ENCODE results near the gene VASP. TPM values are rescaled to one million over a fixed set of nuclear protein-coding genes. Genes with fewer than 3 reads are reported as not detected.

Gene VASP
- total RNA-seq, 1 experiment from 2014 or later = 144 TPM

DNA sequence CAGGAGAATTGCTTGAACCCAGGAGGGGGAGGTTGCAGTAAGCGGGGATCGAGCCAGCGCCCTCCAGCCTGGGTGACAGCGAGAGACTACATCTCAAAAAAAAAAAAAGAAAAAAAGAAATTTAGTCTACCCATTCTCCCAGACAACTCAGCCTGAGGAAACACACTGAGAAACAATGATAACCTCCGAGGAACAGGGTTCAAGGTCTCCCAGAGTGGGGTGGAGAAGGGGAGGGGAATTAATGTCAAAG lies 1.4 kb upstream of the VASP start:
- Mint-ChIP-seq H3K4me1 (peaks cover 40% of the 10 kb centered on the region), H3K27ac (peak overlapping the region; percentile 70; the same call in 1 of the 2 replicates), H3K9me3 (no peaks in the 10 kb centered on the region), H3K36me3 (no peaks in the 10 kb centered on the region), H3K4me3 (peak overlapping the region; percentile 91), H3K27me3 (ENCODE audit: low read depth) (peaks cover under 1% of the 10 kb centered on the region; the same call in 1 of the 2 replicates)
- POLR2A ChIA-PET = interaction anchor here (1.3 kb wide), 1 partner anchor 9 kb away, joined by 3 read pairs; the partner anchor contains the start of gene RTN2
- DNase-seq (ENCODE audit: low spot score) (no peak), ATAC-seq (no peak)
- CTCF ChIA-PET = interaction anchor here (0.7 to 3.2 kb wide), 6 partner anchors 8 to 136 kb away, joined by 3 to 16 read pairs (median 3); no protein-coding TSS in a partner anchor
- TF ChIP-seq, protein P1, sequence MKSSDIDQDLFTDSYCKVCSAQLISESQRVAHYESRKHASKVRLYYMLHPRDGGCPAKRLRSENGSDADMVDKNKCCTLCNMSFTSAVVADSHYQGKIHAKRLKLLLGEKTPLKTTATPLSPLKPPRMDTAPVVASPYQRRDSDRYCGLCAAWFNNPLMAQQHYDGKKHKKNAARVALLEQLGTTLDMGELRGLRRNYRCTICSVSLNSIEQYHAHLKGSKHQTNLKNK (CRISPR knock-in tag; IDR thresholded peaks at IDR 0.05) = no peak
- TF ChIP-seq, protein P2, sequence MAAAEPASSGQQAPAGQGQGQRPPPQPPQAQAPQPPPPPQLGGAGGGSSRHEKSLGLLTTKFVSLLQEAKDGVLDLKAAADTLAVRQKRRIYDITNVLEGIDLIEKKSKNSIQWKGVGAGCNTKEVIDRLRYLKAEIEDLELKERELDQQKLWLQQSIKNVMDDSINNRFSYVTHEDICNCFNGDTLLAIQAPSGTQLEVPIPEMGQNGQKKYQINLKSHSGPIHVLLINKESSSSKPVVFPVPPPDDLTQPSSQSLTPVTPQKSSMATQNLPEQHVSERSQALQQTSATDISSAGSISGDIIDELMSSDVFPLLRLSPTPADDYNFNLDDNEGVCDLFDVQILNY (CRISPR knock-in tag; IDR thresholded peaks at IDR 0.05) = no peak
- TF ChIP-seq ZNF232 (CRISPR knock-in tag; IDR thresholded peaks at IDR 0.05) (no peak), MXD4 (CRISPR knock-in tag; IDR thresholded peaks at IDR 0.05; ENCODE audit: borderline replicate concordance) (no peak), NFATC4 (CRISPR knock-in tag; IDR thresholded peaks at IDR 0.05) (no peak), FOXJ3 (CRISPR knock-in tag; IDR thresholded peaks at IDR 0.05; ENCODE audit: borderline replicate concordance) (no peak), TEAD4 (CRISPR knock-in tag; IDR thresholded peaks at IDR 0.05) (no peak), NR2C2 (CRISPR knock-in tag; IDR thresholded peaks at IDR 0.05) (no peak)
- TF ChIP-seq, protein P3, sequence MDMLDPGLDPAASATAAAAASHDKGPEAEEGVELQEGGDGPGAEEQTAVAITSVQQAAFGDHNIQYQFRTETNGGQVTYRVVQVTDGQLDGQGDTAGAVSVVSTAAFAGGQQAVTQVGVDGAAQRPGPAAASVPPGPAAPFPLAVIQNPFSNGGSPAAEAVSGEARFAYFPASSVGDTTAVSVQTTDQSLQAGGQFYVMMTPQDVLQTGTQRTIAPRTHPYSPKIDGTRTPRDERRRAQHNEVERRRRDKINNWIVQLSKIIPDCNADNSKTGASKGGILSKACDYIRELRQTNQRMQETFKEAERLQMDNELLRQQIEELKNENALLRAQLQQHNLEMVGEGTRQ (CRISPR knock-in tag; IDR thresholded peaks at IDR 0.05) = no peak
- TF ChIP-seq, protein P4, sequence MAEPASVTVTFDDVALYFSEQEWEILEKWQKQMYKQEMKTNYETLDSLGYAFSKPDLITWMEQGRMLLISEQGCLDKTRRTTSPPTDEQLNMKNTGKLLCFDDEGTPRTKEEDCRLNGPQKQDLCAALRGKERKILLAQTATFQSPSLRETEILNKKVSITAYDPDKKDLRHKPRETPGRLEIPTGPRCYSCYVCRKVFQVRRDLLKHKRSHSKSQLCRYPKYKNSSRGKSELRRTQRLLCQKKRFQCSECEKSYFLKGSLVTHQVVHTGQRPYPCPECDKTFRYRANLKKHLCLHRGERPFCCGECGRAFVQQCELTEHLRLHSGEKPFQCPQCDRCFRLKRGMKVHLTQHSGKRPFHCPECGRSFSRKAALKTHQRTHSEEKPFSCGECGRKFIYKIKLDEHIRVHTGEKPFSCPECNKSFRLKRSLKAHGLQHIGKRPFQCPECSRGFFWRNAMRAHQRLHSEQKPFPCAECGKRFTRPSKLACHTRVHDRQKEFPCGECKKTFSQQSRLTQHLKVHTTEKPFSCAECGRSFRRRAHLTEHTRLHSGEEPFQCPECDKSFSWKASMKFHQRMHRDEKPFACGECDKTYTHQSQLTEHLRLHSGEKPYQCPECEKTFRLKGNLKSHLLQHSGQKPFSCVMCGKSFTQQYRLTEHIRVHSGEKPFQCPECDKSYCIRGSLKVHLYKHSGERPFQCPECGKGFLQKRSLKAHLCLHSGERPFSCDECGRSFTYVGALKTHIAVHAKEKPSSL (CRISPR knock-in tag; conservative IDR thresholded peaks at IDR 0.05) = no peak
- TF ChIP-seq, protein P5, sequence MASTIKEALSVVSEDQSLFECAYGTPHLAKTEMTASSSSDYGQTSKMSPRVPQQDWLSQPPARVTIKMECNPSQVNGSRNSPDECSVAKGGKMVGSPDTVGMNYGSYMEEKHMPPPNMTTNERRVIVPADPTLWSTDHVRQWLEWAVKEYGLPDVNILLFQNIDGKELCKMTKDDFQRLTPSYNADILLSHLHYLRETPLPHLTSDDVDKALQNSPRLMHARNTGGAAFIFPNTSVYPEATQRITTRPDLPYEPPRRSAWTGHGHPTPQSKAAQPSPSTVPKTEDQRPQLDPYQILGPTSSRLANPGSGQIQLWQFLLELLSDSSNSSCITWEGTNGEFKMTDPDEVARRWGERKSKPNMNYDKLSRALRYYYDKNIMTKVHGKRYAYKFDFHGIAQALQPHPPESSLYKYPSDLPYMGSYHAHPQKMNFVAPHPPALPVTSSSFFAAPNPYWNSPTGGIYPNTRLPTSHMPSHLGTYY (CRISPR knock-in tag; IDR thresholded peaks at IDR 0.05) = no peak
- TF ChIP-seq, protein P6, sequence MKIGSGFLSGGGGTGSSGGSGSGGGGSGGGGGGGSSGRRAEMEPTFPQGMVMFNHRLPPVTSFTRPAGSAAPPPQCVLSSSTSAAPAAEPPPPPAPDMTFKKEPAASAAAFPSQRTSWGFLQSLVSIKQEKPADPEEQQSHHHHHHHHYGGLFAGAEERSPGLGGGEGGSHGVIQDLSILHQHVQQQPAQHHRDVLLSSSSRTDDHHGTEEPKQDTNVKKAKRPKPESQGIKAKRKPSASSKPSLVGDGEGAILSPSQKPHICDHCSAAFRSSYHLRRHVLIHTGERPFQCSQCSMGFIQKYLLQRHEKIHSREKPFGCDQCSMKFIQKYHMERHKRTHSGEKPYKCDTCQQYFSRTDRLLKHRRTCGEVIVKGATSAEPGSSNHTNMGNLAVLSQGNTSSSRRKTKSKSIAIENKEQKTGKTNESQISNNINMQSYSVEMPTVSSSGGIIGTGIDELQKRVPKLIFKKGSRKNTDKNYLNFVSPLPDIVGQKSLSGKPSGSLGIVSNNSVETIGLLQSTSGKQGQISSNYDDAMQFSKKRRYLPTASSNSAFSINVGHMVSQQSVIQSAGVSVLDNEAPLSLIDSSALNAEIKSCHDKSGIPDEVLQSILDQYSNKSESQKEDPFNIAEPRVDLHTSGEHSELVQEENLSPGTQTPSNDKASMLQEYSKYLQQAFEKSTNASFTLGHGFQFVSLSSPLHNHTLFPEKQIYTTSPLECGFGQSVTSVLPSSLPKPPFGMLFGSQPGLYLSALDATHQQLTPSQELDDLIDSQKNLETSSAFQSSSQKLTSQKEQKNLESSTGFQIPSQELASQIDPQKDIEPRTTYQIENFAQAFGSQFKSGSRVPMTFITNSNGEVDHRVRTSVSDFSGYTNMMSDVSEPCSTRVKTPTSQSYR (CRISPR knock-in tag; IDR thresholded peaks at IDR 0.05) = no peak

DNA sequence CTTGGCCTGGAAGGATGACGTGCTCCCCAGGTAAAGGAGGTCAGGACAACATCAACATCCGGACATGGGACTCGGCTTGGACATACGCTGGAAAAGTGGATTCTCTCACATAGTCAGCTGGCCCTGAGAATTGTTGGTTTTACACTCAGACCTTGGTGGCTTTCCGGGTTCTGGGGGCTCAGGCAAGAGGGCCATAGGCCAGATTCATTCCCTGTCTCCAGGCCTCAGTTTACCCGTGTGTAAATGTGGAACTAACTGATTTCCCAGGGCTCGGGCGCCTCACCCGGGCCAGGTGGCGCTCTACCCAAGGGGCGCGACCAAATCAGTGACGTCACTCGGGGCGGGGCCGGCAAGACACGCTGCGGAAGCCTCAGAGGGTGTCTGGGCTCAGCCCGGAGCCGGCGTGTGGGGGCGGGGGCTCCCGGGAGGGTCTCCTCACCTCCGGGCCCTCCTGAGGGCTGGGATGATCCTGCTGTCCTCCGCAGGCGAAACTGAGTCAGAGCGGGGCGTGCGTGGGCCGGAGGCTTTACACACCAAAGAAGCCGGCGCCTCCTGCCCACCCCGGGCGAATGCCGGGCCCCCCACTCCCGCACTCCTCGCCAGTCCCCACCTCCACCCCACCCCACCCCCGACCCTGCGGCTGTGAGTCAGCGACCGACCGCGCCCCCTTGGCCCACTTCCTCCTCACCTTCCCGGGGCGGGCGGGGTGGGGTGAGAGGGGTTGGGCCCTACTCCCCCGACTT lies 862 bp upstream of the VASP start:
- CTCF ChIA-PET = interaction anchor here (0.7 to 3.2 kb wide), 5 partner anchors 9 to 104 kb away, joined by 3 to 16 read pairs (median 3); no protein-coding TSS in a partner anchor
- H3K27me3 Mint-ChIP-seq (ENCODE audit: low read depth) = no peaks in the 10 kb centered on the region; the same call in 1 of the 2 replicates
- ATAC-seq (peak; percentile 70), DNase-seq (ENCODE audit: low spot score) (peak; percentile 98)
- peaks cover 38% of the 10 kb centered on the region for H3K4me1 Mint-ChIP-seq
- no peaks in the 10 kb centered on the region for H3K9me3 Mint-ChIP-seq
- POLR2A ChIA-PET = interaction anchor here (1.3 kb wide), 1 partner anchor 10 kb away, joined by 3 read pairs; the partner anchor contains the start of gene RTN2
- H3K27ac Mint-ChIP-seq = peak overlapping the region; percentile 93
- no peaks in the 10 kb centered on the region for H3K36me3 Mint-ChIP-seq
- peak overlapping the region; percentile 91 for H3K4me3 Mint-ChIP-seq
- TF ChIP-seq, protein P7, sequence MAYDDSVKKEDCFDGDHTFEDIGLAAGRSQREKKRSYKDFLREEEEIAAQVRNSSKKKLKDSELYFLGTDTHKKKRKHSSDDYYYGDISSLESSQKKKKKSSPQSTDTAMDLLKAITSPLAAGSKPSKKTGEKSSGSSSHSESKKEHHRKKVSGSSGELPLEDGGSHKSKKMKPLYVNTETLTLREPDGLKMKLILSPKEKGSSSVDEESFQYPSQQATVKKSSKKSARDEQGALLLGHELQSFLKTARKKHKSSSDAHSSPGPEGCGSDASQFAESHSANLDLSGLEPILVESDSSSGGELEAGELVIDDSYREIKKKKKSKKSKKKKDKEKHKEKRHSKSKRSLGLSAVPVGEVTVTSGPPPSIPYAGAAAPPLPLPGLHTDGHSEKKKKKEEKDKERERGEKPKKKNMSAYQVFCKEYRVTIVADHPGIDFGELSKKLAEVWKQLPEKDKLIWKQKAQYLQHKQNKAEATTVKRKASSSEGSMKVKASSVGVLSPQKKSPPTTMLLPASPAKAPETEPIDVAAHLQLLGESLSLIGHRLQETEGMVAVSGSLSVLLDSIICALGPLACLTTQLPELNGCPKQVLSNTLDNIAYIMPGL (CRISPR knock-in tag; IDR thresholded peaks at IDR 0.05) = peak; percentile 84
- TF ChIP-seq NR1H2 (CRISPR knock-in tag; IDR thresholded peaks at IDR 0.05) (no peak), ETV6 (CRISPR knock-in tag; IDR thresholded peaks at IDR 0.05) (no peak), FOXK1 (CRISPR knock-in tag; IDR thresholded peaks at IDR 0.05) (peak; percentile 74; the same call in 1 of the 2 replicates), CREB1 (CRISPR knock-in tag; IDR thresholded peaks at IDR 0.05) (no peak)
- TF ChIP-seq, protein P8, sequence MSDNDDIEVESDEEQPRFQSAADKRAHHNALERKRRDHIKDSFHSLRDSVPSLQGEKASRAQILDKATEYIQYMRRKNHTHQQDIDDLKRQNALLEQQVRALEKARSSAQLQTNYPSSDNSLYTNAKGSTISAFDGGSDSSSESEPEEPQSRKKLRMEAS (CRISPR knock-in tag; IDR thresholded peaks at IDR 0.05) = peak; percentile 19; the same call in 1 of the 2 replicates
- TF ChIP-seq, protein P3 (CRISPR knock-in tag; IDR thresholded peaks at IDR 0.05) = peak; percentile 73
- TF ChIP-seq, protein P9, sequence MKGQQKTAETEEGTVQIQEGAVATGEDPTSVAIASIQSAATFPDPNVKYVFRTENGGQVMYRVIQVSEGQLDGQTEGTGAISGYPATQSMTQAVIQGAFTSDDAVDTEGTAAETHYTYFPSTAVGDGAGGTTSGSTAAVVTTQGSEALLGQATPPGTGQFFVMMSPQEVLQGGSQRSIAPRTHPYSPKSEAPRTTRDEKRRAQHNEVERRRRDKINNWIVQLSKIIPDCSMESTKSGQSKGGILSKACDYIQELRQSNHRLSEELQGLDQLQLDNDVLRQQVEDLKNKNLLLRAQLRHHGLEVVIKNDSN (CRISPR knock-in tag; IDR thresholded peaks at IDR 0.05) = peak; percentile 73

All from WTC11 (cell line).